ENCODE data around the gene RAB10.

Gene RAB10

DNA sequence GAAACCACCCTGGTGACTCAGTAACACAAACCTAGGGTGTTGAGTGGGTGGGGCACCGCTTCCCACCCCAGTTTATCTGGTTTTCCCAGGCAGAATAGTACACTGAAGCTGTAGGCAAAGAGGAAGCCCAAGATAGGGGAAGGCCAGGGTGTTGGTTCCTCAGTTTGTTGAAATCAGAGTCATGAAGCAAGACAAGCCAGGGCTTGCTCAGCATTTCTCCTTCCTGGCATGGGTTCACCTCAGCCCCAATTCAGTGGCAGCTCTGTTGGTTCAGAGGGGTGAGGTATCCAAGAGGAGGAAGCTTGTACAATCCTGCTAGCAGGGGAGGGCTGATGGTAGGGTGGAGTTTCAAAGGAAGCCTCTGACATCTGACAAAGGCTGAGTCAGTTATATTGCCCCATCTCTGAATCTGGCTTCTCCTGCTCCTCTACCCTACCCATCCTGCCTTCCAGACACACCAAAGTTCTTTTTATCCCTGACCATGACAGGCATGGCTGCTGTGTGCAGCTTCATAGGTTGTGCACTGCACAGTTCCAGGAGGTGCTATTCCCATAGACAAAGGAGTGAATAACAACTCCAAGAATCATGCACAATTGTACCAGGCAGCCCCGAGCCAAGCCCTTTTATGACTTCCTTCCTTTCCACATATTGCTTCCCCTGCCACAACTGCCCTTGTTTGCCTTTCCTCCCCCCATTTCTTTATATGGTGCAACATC is 24.9 kb upstream of the RAB10 start:
- peak; percentile 21 for DNase-seq (ENCODE audit: low read depth)
- TF ChIP-seq, protein P1, sequence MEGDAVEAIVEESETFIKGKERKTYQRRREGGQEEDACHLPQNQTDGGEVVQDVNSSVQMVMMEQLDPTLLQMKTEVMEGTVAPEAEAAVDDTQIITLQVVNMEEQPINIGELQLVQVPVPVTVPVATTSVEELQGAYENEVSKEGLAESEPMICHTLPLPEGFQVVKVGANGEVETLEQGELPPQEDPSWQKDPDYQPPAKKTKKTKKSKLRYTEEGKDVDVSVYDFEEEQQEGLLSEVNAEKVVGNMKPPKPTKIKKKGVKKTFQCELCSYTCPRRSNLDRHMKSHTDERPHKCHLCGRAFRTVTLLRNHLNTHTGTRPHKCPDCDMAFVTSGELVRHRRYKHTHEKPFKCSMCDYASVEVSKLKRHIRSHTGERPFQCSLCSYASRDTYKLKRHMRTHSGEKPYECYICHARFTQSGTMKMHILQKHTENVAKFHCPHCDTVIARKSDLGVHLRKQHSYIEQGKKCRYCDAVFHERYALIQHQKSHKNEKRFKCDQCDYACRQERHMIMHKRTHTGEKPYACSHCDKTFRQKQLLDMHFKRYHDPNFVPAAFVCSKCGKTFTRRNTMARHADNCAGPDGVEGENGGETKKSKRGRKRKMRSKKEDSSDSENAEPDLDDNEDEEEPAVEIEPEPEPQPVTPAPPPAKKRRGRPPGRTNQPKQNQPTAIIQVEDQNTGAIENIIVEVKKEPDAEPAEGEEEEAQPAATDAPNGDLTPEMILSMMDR (IDR thresholded peaks at IDR 0.05; ENCODE audit: insufficient read depth, low read depth, low read length, missing control alignments): no peak
- no peak overlapping the region for H3K4me3 ChIP-seq (ENCODE audit: low read depth, low read length)

DNA sequence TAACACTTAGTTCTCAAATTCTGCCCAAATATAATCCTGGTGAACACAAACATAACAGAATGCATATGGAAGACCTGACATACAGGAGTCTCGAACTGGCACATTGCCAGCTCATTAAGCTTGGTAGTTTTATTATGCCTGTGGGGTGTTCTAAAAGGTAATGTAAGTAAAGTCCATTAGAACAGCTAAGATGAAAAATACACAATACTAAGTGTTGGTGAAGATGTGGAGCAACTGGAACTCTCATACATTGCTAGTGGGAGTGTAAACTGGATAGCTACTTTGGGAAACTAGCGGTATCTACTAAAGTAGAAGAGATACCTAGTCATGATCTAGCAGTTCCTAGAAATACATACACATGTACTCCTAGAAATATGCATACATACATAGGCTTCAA is 24.3 kb upstream of the RAB10 start:
- TF ChIP-seq, protein P1 (IDR thresholded peaks at IDR 0.05; ENCODE audit: insufficient read depth, low read depth, low read length, missing control alignments): no peak

DNA sequence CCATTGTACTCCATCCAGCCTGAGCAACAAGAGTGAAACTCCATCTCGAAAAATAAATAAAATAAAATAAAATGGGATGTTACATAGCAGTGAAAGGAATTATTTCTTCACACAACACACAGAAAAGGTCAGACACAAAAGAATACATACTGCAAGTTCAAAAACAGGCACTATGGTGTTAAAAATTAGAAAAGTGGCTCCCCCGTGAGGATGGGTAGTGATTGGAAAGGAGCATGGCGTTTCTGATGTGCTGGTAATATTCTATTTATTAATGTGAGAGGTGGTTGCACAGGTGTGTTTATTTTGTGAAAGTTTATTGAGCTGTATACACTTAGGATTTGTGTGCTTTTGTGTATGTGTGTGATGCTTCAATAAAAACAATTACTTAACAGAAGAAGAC is 22.9 kb upstream of the RAB10 start:
- TF ChIP-seq, protein P1 (IDR thresholded peaks at IDR 0.05; ENCODE audit: insufficient read depth, low read depth, low read length, missing control alignments): no peak
- DNase-seq (ENCODE audit: low read depth): no peak
- H3K4me3 ChIP-seq (ENCODE audit: low read depth, low read length): no peak overlapping the region

More for the DNA sequence above, 24.3 kb upstream of the RAB10 start:
- no peak for DNase-seq (ENCODE audit: low read depth)
- no peak overlapping the region for H3K4me3 ChIP-seq (ENCODE audit: low read depth, low read length)

DNA sequence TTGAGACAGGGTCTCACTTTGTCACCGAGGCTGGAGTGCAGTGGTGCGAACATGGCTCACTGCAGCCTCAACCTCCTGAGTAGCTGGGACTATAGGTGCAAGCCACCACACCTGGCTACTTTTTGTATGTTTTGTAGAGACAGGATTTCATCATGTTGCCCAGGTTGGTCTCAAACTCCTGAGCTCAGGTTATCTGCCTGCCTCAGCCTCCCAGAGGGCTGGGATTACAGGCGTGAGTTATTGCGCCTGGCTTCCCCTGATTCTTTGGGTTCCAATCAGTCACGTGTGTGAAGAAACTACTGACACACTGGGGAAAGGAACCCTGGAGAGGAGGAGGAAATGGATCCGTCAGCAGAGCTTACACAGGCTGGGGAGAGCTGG is 22.3 kb upstream of the RAB10 start:
- no peak overlapping the region for H3K4me3 ChIP-seq (ENCODE audit: low read depth, low read length)
- no peak for DNase-seq (ENCODE audit: low read depth)
- TF ChIP-seq, protein P1 (IDR thresholded peaks at IDR 0.05; ENCODE audit: insufficient read depth, low read depth, low read length, missing control alignments): no peak

DNA sequence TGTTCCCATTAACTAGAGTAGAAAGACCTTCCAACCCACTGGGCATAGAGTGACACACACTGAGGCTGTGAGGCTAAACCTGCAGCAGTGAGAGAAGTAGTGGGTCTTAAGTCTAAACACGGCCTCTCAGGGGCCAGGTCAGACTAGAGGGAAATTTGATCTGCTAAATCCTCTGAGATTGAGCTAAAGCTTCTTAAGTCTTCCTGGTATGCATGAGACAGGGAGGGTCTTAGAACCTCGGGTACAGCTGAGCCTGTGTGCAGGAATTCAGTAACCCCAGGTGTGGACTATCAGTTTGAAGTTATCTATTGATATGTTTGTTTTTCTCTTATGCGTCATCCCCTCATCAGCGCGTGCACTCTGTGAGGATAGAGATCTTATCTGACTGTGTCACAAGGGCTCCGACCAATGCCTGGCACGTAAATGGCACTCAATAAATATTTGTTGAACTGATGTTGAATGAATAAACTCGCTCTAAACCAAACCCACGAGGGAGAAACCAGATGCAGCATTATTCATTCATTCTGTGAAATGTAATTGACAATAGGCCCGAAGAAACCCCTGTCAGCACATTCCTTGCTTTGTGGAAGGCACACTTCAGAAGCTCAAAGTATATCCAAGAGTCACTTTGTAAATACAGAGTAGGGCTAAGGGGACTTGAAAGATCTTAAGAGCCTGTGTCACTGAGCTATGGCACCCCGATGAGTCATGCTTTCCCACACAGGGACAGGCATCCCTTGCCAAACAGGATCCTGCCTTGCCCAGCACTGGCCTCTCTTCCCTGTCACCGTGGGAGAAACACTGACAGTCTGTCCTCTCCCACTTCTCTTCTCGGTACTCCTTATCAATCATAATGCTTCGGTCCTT is 21.7 kb upstream of the RAB10 start:
- no peak overlapping the region for H3K4me3 ChIP-seq (ENCODE audit: low read depth, low read length)
- no peak for DNase-seq (ENCODE audit: low read depth)
- TF ChIP-seq, protein P1 (IDR thresholded peaks at IDR 0.05; ENCODE audit: insufficient read depth, low read depth, low read length, missing control alignments): no peak

DNA sequence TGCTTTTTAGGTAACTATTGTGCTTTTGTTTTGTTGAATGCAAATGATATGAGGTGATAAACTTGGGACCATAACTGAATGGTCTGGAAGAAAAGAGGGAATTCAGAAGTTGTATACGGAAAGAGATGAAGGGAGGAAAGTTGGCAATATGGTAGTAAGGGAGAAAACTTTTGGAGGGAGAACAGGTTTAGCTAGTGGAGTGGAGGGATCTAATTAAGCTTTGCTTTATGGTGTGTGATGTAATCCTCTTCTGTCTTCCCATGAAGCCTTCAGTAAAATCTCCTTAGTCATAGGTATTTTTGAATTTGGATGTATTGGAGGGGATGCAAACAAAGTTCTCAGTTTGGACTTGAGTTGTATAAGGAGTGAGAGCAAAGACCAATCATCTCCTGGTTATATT is 20.2 kb upstream of the RAB10 start:
- no peak for DNase-seq (ENCODE audit: low read depth)
- TF ChIP-seq, protein P1 (IDR thresholded peaks at IDR 0.05; ENCODE audit: insufficient read depth, low read depth, low read length, missing control alignments): no peak
- no peak overlapping the region for H3K4me3 ChIP-seq (ENCODE audit: low read depth, low read length)
